ENCODE data around the gene RAB21.

DNA sequence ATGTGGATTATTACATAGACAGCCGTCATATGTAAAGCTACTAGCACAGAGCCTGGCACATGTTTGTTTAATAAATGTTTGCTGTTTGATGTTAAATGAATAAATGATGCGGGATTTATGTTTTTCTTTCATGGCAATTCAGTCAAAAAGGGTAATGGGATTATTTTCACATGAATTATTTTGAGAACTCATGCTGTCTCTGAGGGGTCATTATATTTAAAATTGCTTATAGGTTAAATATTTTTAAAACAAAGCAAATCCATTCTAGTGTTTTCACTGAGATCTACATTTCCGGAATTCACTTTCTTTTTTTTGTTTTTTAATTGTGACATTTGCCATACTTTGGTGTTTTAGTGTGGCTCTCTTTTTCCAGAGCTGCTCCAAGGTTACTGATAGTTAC is 5.3 kb downstream of the RAB21 start:
- TF ChIP-seq SPI1 (IDR thresholded peaks at IDR 0.05; ENCODE audit: low read depth, low read length): no peak
- no peak for TF ChIP-seq POLR2AphosphoS5 (IDR thresholded peaks at IDR 0.05; ENCODE audit: low read depth, low read length)
